ENCODE data around the gene LHFPL3.

Gene LHFPL3

GRCh38 chr7:104857458-104858425, 529.3 kb downstream of the LHFPL3 start:
- TF ChIP-seq HDGF (IDR thresholded peaks at IDR 0.05; ENCODE audit: borderline replicate concordance) (no peak), FOXM1 (IDR thresholded peaks at IDR 0.05; ENCODE audit: borderline replicate concordance) (no peak), ARNT (IDR thresholded peaks at IDR 0.05) (no peak), SUZ12 (IDR thresholded peaks at IDR 0.05) (no peak), FOXA1 (IDR thresholded peaks at IDR 0.05) (no peak), FOXK2 (IDR thresholded peaks at IDR 0.05) (no peak), BHLHE40 (IDR thresholded peaks at IDR 0.05; ENCODE audit: borderline replicate concordance) (no peak), ZNF384 (IDR thresholded peaks at IDR 0.05) (no peak), NFRKB (IDR thresholded peaks at IDR 0.05) (no peak), CTBP1 (IDR thresholded peaks at IDR 0.05; ENCODE audit: borderline replicate concordance) (no peak), PKNOX1 (IDR thresholded peaks at IDR 0.05) (no peak), ELF4 (IDR thresholded peaks at IDR 0.05) (no peak), LEF1 (IDR thresholded peaks at IDR 0.05; ENCODE audit: borderline replicate concordance) (no peak), TARDBP (IDR thresholded peaks at IDR 0.05) (no peak), L3MBTL2 (conservative IDR thresholded peaks at IDR 0.05) (no peak)
- ChIA-PET POLR2A (no interaction called here), CTCF (interaction anchor here (1.6 kb wide), 1 partner anchor 10 kb away, joined by 6 read pairs; no protein-coding TSS in a partner anchor)
- no peak for DNase-seq (ENCODE audit: extremely low spot score)

- no peak for DNase-seq (ENCODE audit: extremely low spot score)
- POLR2A ChIA-PET = no interaction called here
- TF ChIP-seq FOXK2 (IDR thresholded peaks at IDR 0.05) = no peak
- no peak for TF ChIP-seq BHLHE40 (IDR thresholded peaks at IDR 0.05; ENCODE audit: borderline replicate concordance)
- TF ChIP-seq PKNOX1 (IDR thresholded peaks at IDR 0.05) = no peak
- no peak for TF ChIP-seq FOXM1 (IDR thresholded peaks at IDR 0.05; ENCODE audit: borderline replicate concordance)
- no peak for TF ChIP-seq TARDBP (IDR thresholded peaks at IDR 0.05)
- TF ChIP-seq SP1 (IDR thresholded peaks at IDR 0.05) = no peak
- TF ChIP-seq L3MBTL2 (conservative IDR thresholded peaks at IDR 0.05) = no peak
- TF ChIP-seq ARNT (IDR thresholded peaks at IDR 0.05) = no peak
- no peak for TF ChIP-seq SUZ12 (IDR thresholded peaks at IDR 0.05)
- TF ChIP-seq ZNF384 (IDR thresholded peaks at IDR 0.05) = no peak
- TF ChIP-seq NFRKB (IDR thresholded peaks at IDR 0.05) = no peak
- no peak for TF ChIP-seq CTBP1 (IDR thresholded peaks at IDR 0.05; ENCODE audit: borderline replicate concordance)
- CTCF ChIA-PET = interaction anchor here (0.8 kb wide), 1 partner anchor 216 kb away, joined by 3 read pairs; no protein-coding TSS in a partner anchor
These were observed 531.5 kb downstream of the LHFPL3 start for GRCh38 chr7:104859754-104860426.

GRCh38 chr7:104861729-104862390, 533.5 kb downstream of the LHFPL3 start:
- POLR2A ChIA-PET = no interaction called here
- CTCF ChIA-PET = interaction anchor here (0.8 to 4.6 kb wide), 8 partner anchors 9 to 630 kb away, joined by 4 to 23 read pairs (median 8); no protein-coding TSS in a partner anchor
- TF ChIP-seq L3MBTL2 (conservative IDR thresholded peaks at IDR 0.05) = no peak
- no peak for TF ChIP-seq LEF1 (IDR thresholded peaks at IDR 0.05; ENCODE audit: borderline replicate concordance)
- TF ChIP-seq HDGF (IDR thresholded peaks at IDR 0.05; ENCODE audit: borderline replicate concordance) = no peak
- no peak for TF ChIP-seq FOXM1 (IDR thresholded peaks at IDR 0.05; ENCODE audit: borderline replicate concordance)
- TF ChIP-seq SP1 (IDR thresholded peaks at IDR 0.05) = no peak
- no peak for TF ChIP-seq BHLHE40 (IDR thresholded peaks at IDR 0.05; ENCODE audit: borderline replicate concordance)
- no peak for TF ChIP-seq SUZ12 (IDR thresholded peaks at IDR 0.05)
- TF ChIP-seq FOXK2 (IDR thresholded peaks at IDR 0.05) = no peak
- TF ChIP-seq ARNT (IDR thresholded peaks at IDR 0.05) = no peak
- no peak for TF ChIP-seq FOXA1 (IDR thresholded peaks at IDR 0.05)
- no peak for TF ChIP-seq NFRKB (IDR thresholded peaks at IDR 0.05)
- no peak for TF ChIP-seq CTBP1 (IDR thresholded peaks at IDR 0.05; ENCODE audit: borderline replicate concordance)
- TF ChIP-seq PKNOX1 (IDR thresholded peaks at IDR 0.05) = no peak
- no peak for TF ChIP-seq TARDBP (IDR thresholded peaks at IDR 0.05)
- no peak for TF ChIP-seq ZNF384 (IDR thresholded peaks at IDR 0.05)
- TF ChIP-seq ELF4 (IDR thresholded peaks at IDR 0.05) = no peak
- DNase-seq (ENCODE audit: extremely low spot score) = no peak

- POLR2A ChIA-PET = no interaction called here
- peak; percentile 68 for DNase-seq (ENCODE audit: extremely low spot score)
- CTCF ChIA-PET = interaction anchor here (0.5 to 4.6 kb wide), 10 partner anchors 10 to 1337 kb away, joined by 3 to 23 read pairs (median 6); no protein-coding TSS in a partner anchor
- TF ChIP-seq TARDBP (IDR thresholded peaks at IDR 0.05) (no peak), L3MBTL2 (conservative IDR thresholded peaks at IDR 0.05) (no peak), ZNF384 (IDR thresholded peaks at IDR 0.05) (no peak), PKNOX1 (IDR thresholded peaks at IDR 0.05) (no peak), ELF4 (IDR thresholded peaks at IDR 0.05) (no peak), FOXA1 (IDR thresholded peaks at IDR 0.05) (no peak), SUZ12 (IDR thresholded peaks at IDR 0.05) (no peak), HDGF (IDR thresholded peaks at IDR 0.05; ENCODE audit: borderline replicate concordance) (no peak), BHLHE40 (IDR thresholded peaks at IDR 0.05; ENCODE audit: borderline replicate concordance) (no peak), CTBP1 (IDR thresholded peaks at IDR 0.05; ENCODE audit: borderline replicate concordance) (no peak), NFRKB (IDR thresholded peaks at IDR 0.05) (no peak), ARNT (IDR thresholded peaks at IDR 0.05) (no peak), FOXK2 (IDR thresholded peaks at IDR 0.05) (no peak)
These were observed 534.3 kb downstream of the LHFPL3 start for GRCh38 chr7:104862719-104863118.

All from HEK293T (cell line).